Psoas muscle (tissue), 8 donors: ENCODE data around the gene CETP. TPM values are rescaled to one million over a fixed set of nuclear protein-coding genes. Genes with fewer than 3 reads are reported as not detected.

Experiments
- ATAC-seq, 4 donors: fragments of 200-7000 bp; cut with Tn5 transposase; one replicate each; pipeline ENCODE4 v1.9.1; 2020; ENCODE audit warnings: moderate library complexity in 3 of 4, mild to moderate bottlenecking in 2 of 4
- DNase-seq, 2 donors: peaks; one replicate each; pipeline ENCODE4 v3.0.0-alpha.2; 2020
- H3K27ac ChIP-seq: fragments of 200-600 bp; one replicate; pipeline ENCODE4 v1.8.0; 2022
- H3K27me3 ChIP-seq, 3 donors: fragments of 200-600 bp in 1 of 3; one replicate each; pipeline versions ENCODE4 v1.6.1 to v1.8.0; 2013 to 2022; ENCODE audit warnings: low read length in 2 of 3, mild to moderate bottlenecking in 2 of 3, moderate library complexity in 1 of 3; ENCODE audit not compliant: insufficient read depth in 3 of 3
- H3K36me3 ChIP-seq, 2 donors: fragments of 200-600 bp in 1 of 2; one replicate each; pipeline versions ENCODE4 v1.6.1 to v1.8.0; 2013 to 2022; ENCODE audit warnings: low read depth in 1 of 2, mild to moderate bottlenecking in 1 of 2, moderate library complexity in 1 of 2; ENCODE audit not compliant: insufficient read depth in 1 of 2
- H3K4me1 ChIP-seq: fragments of 200-600 bp; one replicate; pipeline ENCODE4 v1.8.0; 2022
- H3K4me3 ChIP-seq: fragments of 200-600 bp; one replicate; pipeline ENCODE4 v1.8.0; 2022; ENCODE audit warnings: mild to moderate bottlenecking
- H3K9me3 ChIP-seq: fragments of 200-600 bp; one replicate; pipeline ENCODE4 v1.8.0; 2022
- WGBS, 3 donors: extraction: QIAGEN DNeasy Blood & Tissue Kit; methylation state at CpG; one replicate each; pipeline versions ENCODE4 v1.1.6 to v1.1.7; 2013; 5-methylcytosine and 5-hydroxymethylcytosine counted together
- intact Hi-C, 2 donors: fragments of 100-400 bp; cut with DNase I; formaldehyde crosslinking; loops; one replicate each; pipeline versions ENCODE4 v1.11.0 to v1.14.2; 2022
- polyA plus RNA-seq, 3 donors: library from polyadenylated mRNA; stranded (reverse); fragments of 200-250 nt; gene quantifications; one replicate each; pipeline ENCODE4 v1.2.3, GENCODE V29; 2013
- total RNA-seq, 4 donors: library from RNA; stranded (reverse); fragmentation: NEBNext Ultra II Directional in 2 of 4; extraction: Animal tissue kit (Norgen Biotek cat#: 25700) in 2 of 4; gene quantifications; one replicate each; pipeline versions ENCODE4 v1.2.1 to v1.2.4, GENCODE V29; 2021 to 2023
- TF ChIP-seq, protein P1 (sequence below): fragments of 200-600 bp; IDR thresholded peaks from one replicate; pipeline ENCODE4 v1.8.0; 2022; ENCODE audit warnings: antibody characterized with exemption
- donor health status: healthy with polysubstance abuse.
- donor health status: DM: no; HTN: no; CAD: no; lungs with moderate emphysema.
- donor health status: Bipolar disorder and iron deficiency.
- donor health status: healthy.
- donor health status: DM: yes; HTN: yes; CAD: no.
- donor health status: DM: no; HTN: no; CAD: no.
- donor health status: DM: no; HTN: no; CAD: no.
- donor health status: DM: yes; HTN: yes; CAD: no.

The CETP gene
- total and polyA plus RNA-seq, 7 donors = 0.05 to 0.67 (median 0.17) TPM; not detected in 2

DNA sequence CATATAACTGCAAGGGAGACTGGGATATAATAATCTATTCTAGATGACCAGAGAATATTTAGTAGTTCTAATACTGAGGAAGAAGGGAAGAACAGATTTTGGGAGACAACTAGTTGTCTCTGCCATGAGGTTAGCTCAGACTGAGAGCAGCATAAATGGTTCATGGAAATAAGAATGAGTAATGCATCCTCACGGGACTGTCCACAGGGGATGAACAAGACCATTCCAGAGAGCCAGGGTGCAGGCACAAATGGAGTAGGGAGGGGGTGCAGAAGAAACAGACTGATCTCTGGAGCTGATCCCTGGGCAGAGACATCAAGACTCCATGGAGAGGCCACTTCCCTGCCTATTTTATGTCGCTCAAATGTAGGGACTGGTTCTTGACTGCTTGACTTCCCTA lies 58.0 kb downstream of the CETP start:
- no peak for DNase-seq
- H3K27me3 ChIP-seq = no peaks in the 10 kb centered on the region
- no peaks in the 10 kb centered on the region for H3K4me1 ChIP-seq
- H3K4me3 ChIP-seq = no peak overlapping the region
- H3K27ac ChIP-seq = no peak overlapping the region
- ATAC-seq = no peak
- no peaks in the 10 kb centered on the region for H3K9me3 ChIP-seq
- intact Hi-C loops = no loop called here
- H3K36me3 ChIP-seq = no peaks in the 10 kb centered on the region
- WGBS, 3 donors = 34 to 85% (median 81%) methylated on average over 2 of the region's 2 CpGs
- TF ChIP-seq, protein P1, sequence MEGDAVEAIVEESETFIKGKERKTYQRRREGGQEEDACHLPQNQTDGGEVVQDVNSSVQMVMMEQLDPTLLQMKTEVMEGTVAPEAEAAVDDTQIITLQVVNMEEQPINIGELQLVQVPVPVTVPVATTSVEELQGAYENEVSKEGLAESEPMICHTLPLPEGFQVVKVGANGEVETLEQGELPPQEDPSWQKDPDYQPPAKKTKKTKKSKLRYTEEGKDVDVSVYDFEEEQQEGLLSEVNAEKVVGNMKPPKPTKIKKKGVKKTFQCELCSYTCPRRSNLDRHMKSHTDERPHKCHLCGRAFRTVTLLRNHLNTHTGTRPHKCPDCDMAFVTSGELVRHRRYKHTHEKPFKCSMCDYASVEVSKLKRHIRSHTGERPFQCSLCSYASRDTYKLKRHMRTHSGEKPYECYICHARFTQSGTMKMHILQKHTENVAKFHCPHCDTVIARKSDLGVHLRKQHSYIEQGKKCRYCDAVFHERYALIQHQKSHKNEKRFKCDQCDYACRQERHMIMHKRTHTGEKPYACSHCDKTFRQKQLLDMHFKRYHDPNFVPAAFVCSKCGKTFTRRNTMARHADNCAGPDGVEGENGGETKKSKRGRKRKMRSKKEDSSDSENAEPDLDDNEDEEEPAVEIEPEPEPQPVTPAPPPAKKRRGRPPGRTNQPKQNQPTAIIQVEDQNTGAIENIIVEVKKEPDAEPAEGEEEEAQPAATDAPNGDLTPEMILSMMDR = no peak

DNA sequence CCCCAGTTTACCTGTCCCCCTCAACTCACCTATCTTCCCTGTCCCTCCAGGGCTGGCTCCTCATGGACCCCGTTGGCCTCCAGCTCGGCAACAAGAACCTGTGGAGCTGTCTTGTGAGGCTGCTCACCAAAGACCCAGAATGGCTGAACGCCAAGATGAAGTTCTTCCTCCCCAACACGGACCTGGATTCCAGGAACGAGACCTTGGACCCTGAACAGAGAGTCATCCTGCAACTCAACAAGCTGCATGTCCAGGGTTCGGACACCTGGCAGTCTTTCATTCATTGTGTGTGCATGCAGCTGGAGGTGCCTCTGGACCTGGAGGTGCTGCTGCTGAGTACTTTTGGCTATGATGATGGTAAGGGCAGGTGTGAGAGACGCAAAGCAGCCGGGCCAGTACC lies 58.9 kb downstream of the CETP start:
- Histone ChIP-seq H3K9me3 (no peaks in the 10 kb centered on the region), H3K36me3 (no peaks in the 10 kb centered on the region), H3K4me3 (no peak overlapping the region), H3K27ac (no peak overlapping the region), H3K27me3 (no peaks in the 10 kb centered on the region), H3K4me1 (no peaks in the 10 kb centered on the region)
- 87 to 92% (median 89%) methylated on average over 8 of the region's 8 CpGs for WGBS, 3 donors
- no peak for ATAC-seq
- TF ChIP-seq, protein P1 = no peak
- intact Hi-C loops = no loop called here
- no peak for DNase-seq

DNA sequence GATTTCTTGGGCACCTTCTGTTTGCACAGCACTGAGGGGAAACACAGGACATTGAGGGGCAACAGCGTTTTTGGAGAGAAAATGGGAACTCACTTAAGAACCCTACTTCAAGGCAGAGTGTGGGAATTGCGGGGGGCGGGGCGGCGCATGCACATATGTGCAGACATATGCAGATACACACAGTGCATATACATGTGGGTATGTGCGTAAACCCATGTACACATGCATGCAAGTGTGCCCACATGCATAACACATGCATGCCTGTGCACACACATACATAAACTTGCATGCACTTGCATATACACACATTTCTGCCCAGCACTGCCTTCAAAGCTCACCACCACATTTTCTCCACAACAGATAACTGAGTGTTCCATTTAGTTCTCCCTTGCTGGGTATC lies 60.0 kb downstream of the CETP start:
- ATAC-seq = no peak
- DNase-seq = no peak
- H3K4me1 ChIP-seq = no peaks in the 10 kb centered on the region
- H3K27me3 ChIP-seq = no peaks in the 10 kb centered on the region
- H3K27ac ChIP-seq = no peak overlapping the region
- H3K36me3 ChIP-seq = no peaks in the 10 kb centered on the region
- 90 to 94% (median 91%) methylated on average over 6 of the region's 6 CpGs for WGBS, 3 donors
- TF ChIP-seq, protein P1 = no peak
- no peaks in the 10 kb centered on the region for H3K9me3 ChIP-seq
- H3K4me3 ChIP-seq = no peak overlapping the region
- intact Hi-C loops = no loop called here

DNA sequence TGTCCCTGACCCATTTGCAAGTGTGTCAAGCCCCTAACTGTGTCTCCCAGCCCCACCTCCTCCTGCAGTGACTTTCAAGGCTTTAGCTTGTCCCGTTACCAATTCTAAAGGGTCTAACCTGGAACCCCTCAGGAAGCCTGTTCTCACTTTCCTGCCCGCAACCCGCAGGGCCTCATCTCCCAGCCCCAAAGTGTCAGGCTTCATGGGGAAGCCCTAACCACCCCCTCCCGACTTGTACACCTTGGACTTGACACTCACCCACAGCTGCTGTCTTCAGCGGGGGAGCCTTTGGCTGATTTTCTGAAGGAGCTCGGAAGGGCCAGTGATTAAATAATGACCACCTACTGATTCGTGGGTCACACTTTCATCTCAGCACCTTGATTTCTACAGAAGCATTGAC lies 60.7 kb downstream of the CETP start:
- DNase-seq (no peak), ATAC-seq (no peak)
- H3K9me3 ChIP-seq = no peaks in the 10 kb centered on the region
- no peak overlapping the region for H3K4me3 ChIP-seq
- H3K36me3 ChIP-seq = no peaks in the 10 kb centered on the region
- H3K27ac ChIP-seq = no peak overlapping the region
- intact Hi-C loops = no loop called here
- WGBS, 3 donors = 87 to 89% (median 88%) methylated on average over 7 of the region's 7 CpGs
- H3K4me1 ChIP-seq = no peaks in the 10 kb centered on the region
- TF ChIP-seq, protein P1 = no peak
- H3K27me3 ChIP-seq = no peaks in the 10 kb centered on the region

DNA sequence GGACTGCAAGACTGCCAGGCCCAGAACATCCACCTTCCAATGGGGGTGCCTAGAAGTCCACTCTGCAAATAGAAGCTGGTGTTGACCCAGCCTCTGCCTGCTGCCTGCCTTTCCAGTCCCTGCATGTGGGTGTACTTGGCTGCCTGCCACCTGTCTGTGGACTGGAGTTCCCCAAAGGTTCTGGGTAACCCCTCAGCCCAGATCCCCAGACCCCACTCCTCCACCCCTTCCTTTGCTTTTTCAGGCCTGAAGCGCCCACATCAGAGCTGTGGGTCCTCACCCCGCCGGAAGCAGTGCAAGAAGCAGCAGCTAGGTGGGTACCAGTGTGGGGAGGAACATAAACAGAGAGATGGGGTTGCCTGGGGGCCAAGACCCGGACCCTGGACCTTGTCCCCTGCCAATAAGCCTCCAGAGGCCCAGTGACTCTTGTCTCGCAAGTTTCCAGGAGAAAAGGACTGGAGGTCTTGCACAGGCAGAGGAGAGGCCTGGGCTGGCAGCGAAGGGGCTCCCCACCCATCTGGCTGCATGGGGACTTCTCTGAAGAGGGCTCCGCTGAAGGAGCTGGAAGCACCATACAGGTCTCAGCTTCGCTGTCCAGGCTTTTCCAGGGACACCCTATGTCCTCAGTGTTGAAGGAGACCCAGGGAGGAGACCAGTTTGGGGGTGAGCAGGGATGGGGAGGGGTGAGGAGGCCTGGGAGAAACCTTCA lies 61.9 kb downstream of the CETP start:
- intact Hi-C loops = no loop called here
- 85 to 93% (median 91%) methylated on average over 8 of the region's 8 CpGs for WGBS, 3 donors

More for the DNA sequence above, 61.9 kb downstream of the CETP start:
- TF ChIP-seq, protein P1 = no peak
- no peak for DNase-seq
- Histone ChIP-seq H3K4me3 (no peak overlapping the region), H3K36me3 (no peaks in the 10 kb centered on the region), H3K4me1 (no peaks in the 10 kb centered on the region), H3K27ac (no peak overlapping the region), H3K27me3 (no peaks in the 10 kb centered on the region), H3K9me3 (no peaks in the 10 kb centered on the region)
- ATAC-seq = no peak
